Stomach (tissue), 4 donors: ENCODE results near the gene TRAPPC3.

ENCODE experiments used
- EP300 ChIP-seq: sonication (generic); formaldehyde crosslinking; IDR thresholded peaks from one replicate; pipeline ENCODE4 v1.6.1; 2017; ENCODE audit warnings: antibody characterized with exemption
- POLR2A ChIP-seq, 4 donors: fragments of 450-650 bp; IDR thresholded peaks; one replicate each; pipeline ENCODE4 v1.6.1; 2016; ENCODE audit warnings: antibody characterized with exemption in 4 of 4, control low read depth in 2 of 4, mild to moderate bottlenecking in 1 of 4, moderate library complexity in 1 of 4
- POLR2AphosphoS5 ChIP-seq, 3 donors: sonication (generic); formaldehyde crosslinking; IDR thresholded peaks; one replicate each; pipeline ENCODE4 v1.6.1; 2016; ENCODE audit warnings: antibody characterized with exemption in 3 of 3
- TF ChIP-seq, protein P1 (sequence below), 7 experiments: fragments of 450-650 bp in 4 of 7; fragments of 200-600 bp in 3 of 7; sonication (generic) in 3 of 7; IDR thresholded peaks; one replicate each; pipeline ENCODE4 v1.5.1; 2016 to 2019; ENCODE audit warnings: antibody characterized with exemption in 7 of 7, control low read depth in 2 of 7, mild to moderate bottlenecking in 1 of 7

- TF ChIP-seq, protein P1, sequence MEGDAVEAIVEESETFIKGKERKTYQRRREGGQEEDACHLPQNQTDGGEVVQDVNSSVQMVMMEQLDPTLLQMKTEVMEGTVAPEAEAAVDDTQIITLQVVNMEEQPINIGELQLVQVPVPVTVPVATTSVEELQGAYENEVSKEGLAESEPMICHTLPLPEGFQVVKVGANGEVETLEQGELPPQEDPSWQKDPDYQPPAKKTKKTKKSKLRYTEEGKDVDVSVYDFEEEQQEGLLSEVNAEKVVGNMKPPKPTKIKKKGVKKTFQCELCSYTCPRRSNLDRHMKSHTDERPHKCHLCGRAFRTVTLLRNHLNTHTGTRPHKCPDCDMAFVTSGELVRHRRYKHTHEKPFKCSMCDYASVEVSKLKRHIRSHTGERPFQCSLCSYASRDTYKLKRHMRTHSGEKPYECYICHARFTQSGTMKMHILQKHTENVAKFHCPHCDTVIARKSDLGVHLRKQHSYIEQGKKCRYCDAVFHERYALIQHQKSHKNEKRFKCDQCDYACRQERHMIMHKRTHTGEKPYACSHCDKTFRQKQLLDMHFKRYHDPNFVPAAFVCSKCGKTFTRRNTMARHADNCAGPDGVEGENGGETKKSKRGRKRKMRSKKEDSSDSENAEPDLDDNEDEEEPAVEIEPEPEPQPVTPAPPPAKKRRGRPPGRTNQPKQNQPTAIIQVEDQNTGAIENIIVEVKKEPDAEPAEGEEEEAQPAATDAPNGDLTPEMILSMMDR (IDR thresholded peaks at IDR 0.05): no peak
- TF ChIP-seq POLR2AphosphoS5 (IDR thresholded peaks at IDR 0.05): no peak
- no peak for TF ChIP-seq POLR2A (IDR thresholded peaks at IDR 0.05)
- no peak for TF ChIP-seq EP300
Measured at GRCh38 chr1:36179220-36179600, 29.9 kb upstream of the TRAPPC3 start.
